Measurements from ENCODE around the gene ARPC5.

Gene ARPC5

GRCh38 chr1:183609759-183610452 is 25.7 kb downstream of the ARPC5 start:
- no peak for DNase-seq

- no peak for DNase-seq
These were observed 26.3 kb downstream of the ARPC5 start for GRCh38 chr1:183609313-183609712.

GRCh38 chr1:183607322-183607980 is 28.1 kb downstream of the ARPC5 start:
- DNase-seq = no peak

GRCh38 chr1:183605904-183606303 is 29.7 kb downstream of the ARPC5 start:
- no peak for DNase-seq

GRCh38 chr1:183604815-183605214 is 30.8 kb downstream of the ARPC5 start:
- no peak for DNase-seq

GRCh38 chr1:183604038-183604808 is 31.4 kb downstream of the ARPC5 start:
- no peak for DNase-seq

GRCh38 chr1:183602510-183602909 is 33.1 kb downstream of the ARPC5 start:
- no peak for DNase-seq

GRCh38 chr1:183600634-183601033 is 34.9 kb downstream of the ARPC5 start:
- DNase-seq = no peak

- DNase-seq = no peak
These were observed 35.4 kb downstream of the ARPC5 start for GRCh38 chr1:183600136-183600535.

- no peak for DNase-seq
These were observed 37.2 kb downstream of the ARPC5 start for GRCh38 chr1:183598386-183598785.

- no peak for DNase-seq
These were observed 37.8 kb downstream of the ARPC5 start for GRCh38 chr1:183597656-183598347.

GRCh38 chr1:183596500-183596899 is 39.1 kb downstream of the ARPC5 start:
- DNase-seq = no peak

GRCh38 chr1:183595537-183595936 is 40.0 kb downstream of the ARPC5 start:
- no peak for DNase-seq

- no peak for DNase-seq
These were observed 42.2 kb downstream of the ARPC5 start for GRCh38 chr1:183593356-183593755.

- DNase-seq = no peak
These were observed 42.9 kb downstream of the ARPC5 start for GRCh38 chr1:183592733-183593132.

GRCh38 chr1:183590244-183591191 is 45.1 kb downstream of the ARPC5 start, which contains the start of gene NCF2:
Gene NCF2, minus strand, starts transcription at chr1:183590459. Its CDS starts 130 bp downstream, at chr1:183590329.
- no peak for DNase-seq

GRCh38 chr1:183589874-183590243 is 45.7 kb downstream of the ARPC5 start:
- no peak for DNase-seq

- DNase-seq = no peak
These were observed 46.2 kb downstream of the ARPC5 start for GRCh38 chr1:183589384-183589783.

GRCh38 chr1:183588827-183589226 is 46.8 kb downstream of the ARPC5 start:
- DNase-seq = no peak

- no peak for DNase-seq
These were observed 48.7 kb downstream of the ARPC5 start for GRCh38 chr1:183586926-183587325.

GRCh38 chr1:183586455-183586854 is 49.1 kb downstream of the ARPC5 start:
- no peak for DNase-seq

- no peak for DNase-seq
These were observed 50.5 kb downstream of the ARPC5 start for GRCh38 chr1:183585038-183585437.

All from activated gamma-delta T cell treated with Interleukin-2 at 50 U/mL for 16 hours (primary cell).